ENCODE measurements around the gene ITGAD. TPM values are rescaled to one million over a fixed set of nuclear protein-coding genes. Genes with fewer than 3 reads are reported as not detected.

Gene ITGAD
- total and polyA plus RNA-seq, 2 of the 4 experiments (the other 2 are of a cell fraction) = not detected

DNA sequence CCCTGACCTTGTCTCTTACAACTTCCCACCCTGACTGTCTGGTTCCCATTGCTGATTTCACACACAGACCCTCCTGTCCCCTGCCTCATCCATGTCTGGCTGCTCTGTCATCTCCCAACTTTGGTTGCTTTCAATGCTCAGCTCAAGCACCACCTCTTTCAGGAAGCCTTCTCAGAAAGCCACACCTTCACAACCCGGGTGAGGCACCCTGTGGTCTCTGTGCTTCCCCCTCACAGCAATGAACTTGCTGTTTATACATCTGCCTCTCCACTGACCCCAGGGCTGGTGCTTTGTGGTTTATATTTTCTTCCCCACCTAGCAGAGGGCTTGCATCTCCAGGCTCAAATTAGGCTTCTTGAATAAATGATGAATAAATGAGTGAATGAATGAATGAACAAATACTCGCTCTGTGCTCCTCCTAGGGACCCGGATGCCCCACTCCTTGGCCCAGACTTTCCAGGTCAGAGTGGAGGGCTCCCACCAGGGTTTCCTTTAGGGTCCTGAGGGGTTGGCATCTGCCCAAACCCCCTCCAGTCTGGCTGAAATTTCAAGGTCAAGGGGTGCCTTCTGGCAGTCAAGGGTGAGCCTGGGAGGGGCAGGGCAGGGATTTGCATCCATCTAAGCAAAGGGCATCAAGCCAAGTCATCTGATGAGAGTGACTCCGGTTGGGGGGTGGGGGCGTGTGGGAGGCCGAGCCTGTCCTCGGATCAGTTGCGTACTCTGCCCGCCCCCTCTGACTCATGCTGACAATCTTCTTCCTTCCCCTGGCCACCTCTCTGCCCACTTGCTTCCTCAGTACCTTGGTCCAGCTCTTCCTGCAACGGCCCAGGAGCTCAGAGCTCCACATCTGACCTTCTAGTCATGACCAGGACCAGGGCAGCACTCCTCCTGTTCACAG is 38.5 kb upstream of the ITGAD start, which contains the start of gene ITGAX:
TSS of gene ITGAX (plus strand) at position 783 of the 898 bp plus-strand sequence. CDS start at position 862, 79 bp downstream.
- Histone ChIP-seq H3K4me2 (ENCODE audit: low read depth, low read length) (no peak within 1 kb of the TSS), H4K20me1 (ENCODE audit: insufficient read depth, low read length) (no peaks in the 10 kb centered on the region), H2BK20ac (ENCODE audit: low read depth, low read length) (no peak within 1 kb of the TSS), H4K5ac (ENCODE audit: low read depth, low read length) (no peak within 1 kb of the TSS), H3K4me3 (ENCODE audit: insufficient read depth, low read depth, low read length) (no peak within 1 kb of the TSS), H2AK9ac (replicated peaks; ENCODE audit: low read depth, low read length, poor library complexity) (no peak within 1 kb of the TSS), H3K18ac (ENCODE audit: low read depth, low read length) (no peak within 1 kb of the TSS), H2BK15ac (ENCODE audit: low read depth, low read length) (no peak within 1 kb of the TSS), H3K79me1 (ENCODE audit: low read depth in 1 of 2, low read length in 2 of 2) (no peaks in the 10 kb centered on the region), H3K9ac (ENCODE audit: low read depth, low read length) (no peak within 1 kb of the TSS), H2AK5ac (ENCODE audit: low read depth, low read length) (no peak within 1 kb of the TSS), H3K36me3 (ENCODE audit: control insufficient read depth, insufficient read depth, low read length) (no peaks in the 10 kb centered on the region), H3K23ac (ENCODE audit: low read depth, low read length) (no peak within 1 kb of the TSS), H2AFZ (replicated peaks; ENCODE audit: low read length, poor library complexity) (peak within 1 kb of the TSS; percentile 35), H3K9me3 (ENCODE audit: control insufficient read depth, insufficient read depth, low read length) (no peaks in the 10 kb centered on the region), H3K4me1 (ENCODE audit: control insufficient read depth, insufficient read depth, low read length) (no peaks in the 10 kb centered on the region), H3K4ac (ENCODE audit: low read depth, low read length) (no peak within 1 kb of the TSS), H3K9me1 (ENCODE audit: insufficient read depth, low read length) (no peaks in the 10 kb centered on the region), H2BK5ac (ENCODE audit: low read depth, low read length, poor library complexity, severe bottlenecking) (no peak within 1 kb of the TSS), H4K8ac (ENCODE audit: low read depth in 2 of 2, low read length in 2 of 2) (no peak within 1 kb of the TSS), H4K91ac (ENCODE audit: insufficient read depth, low read depth, low read length) (no peak within 1 kb of the TSS), H3K56ac (ENCODE audit: extremely low read depth, insufficient read depth, low read length) (no peak within 1 kb of the TSS), H3K14ac (replicated peaks; ENCODE audit: low read depth, low read length) (no peak within 1 kb of the TSS), H3K27me3 (ENCODE audit: control insufficient read depth, insufficient read depth, low read length) (no peaks in the 10 kb centered on the region), H3K27ac (ENCODE audit: insufficient read depth, low read length) (no peak within 1 kb of the TSS), H2BK120ac (ENCODE audit: low read depth, low read length) (no peak within 1 kb of the TSS)
- in situ Hi-C loops (cut with MboI; ENCODE audit: low sequenced_read_pairs) (no loop called here), intact Hi-C loops (cut with micrococcal nuclease) (no loop called here), dilution Hi-C loops (cut with HindIII; ENCODE audit: low sequenced_read_pairs, unreplicated experiment) (no loop called here)
- ChIA-PET POLR2A (ENCODE audit: unreplicated experiment) (no interaction called here), CTCF (no interaction called here)
- 40% methylated on average over 2 of the region's 10 CpGs; no CpG with 5 or more reads in 1 of the 2 experiments for WGBS, 2 experiments (ENCODE audit: extremely low coverage in 2 of 2, insufficient read length in 1 of 2)
- TF ChIP-seq MAZ (IDR thresholded peaks at IDR 0.05; ENCODE audit: borderline replicate concordance, low read depth, low read length) (no peak), CHD1 (IDR thresholded peaks at IDR 0.05; ENCODE audit: low read depth, low read length) (no peak), RAD21 (IDR thresholded peaks at IDR 0.05; ENCODE audit: low read length) (no peak), BHLHE40 (IDR thresholded peaks at IDR 0.05; ENCODE audit: low read depth, low read length) (no peak), MAFK (IDR thresholded peaks at IDR 0.05; ENCODE audit: low read depth, low read length) (no peak), NFE2L2 (IDR thresholded peaks at IDR 0.05; ENCODE audit: low read depth, low read length) (no peak), SMC3 (IDR thresholded peaks at IDR 0.05; ENCODE audit: low read depth, low read length) (no peak), CEBPB (IDR thresholded peaks at IDR 0.05; ENCODE audit: low read depth, low read length) (no peak), RCOR1 (IDR thresholded peaks at IDR 0.05; ENCODE audit: insufficient replicate concordance, low read length) (no peak), FOS (IDR thresholded peaks at IDR 0.05; ENCODE audit: low read depth, low read length) (no peak), RFX5 (IDR thresholded peaks at IDR 0.05; ENCODE audit: low read depth, low read length) (no peak)
- TF ChIP-seq, protein P1, sequence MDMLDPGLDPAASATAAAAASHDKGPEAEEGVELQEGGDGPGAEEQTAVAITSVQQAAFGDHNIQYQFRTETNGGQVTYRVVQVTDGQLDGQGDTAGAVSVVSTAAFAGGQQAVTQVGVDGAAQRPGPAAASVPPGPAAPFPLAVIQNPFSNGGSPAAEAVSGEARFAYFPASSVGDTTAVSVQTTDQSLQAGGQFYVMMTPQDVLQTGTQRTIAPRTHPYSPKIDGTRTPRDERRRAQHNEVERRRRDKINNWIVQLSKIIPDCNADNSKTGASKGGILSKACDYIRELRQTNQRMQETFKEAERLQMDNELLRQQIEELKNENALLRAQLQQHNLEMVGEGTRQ (IDR thresholded peaks at IDR 0.05; ENCODE audit: low read depth, low read length) = no peak
- BruUV-seq (replicated peaks) = no TSS peak
- ATAC-seq (ENCODE audit: low read depth) (peak; percentile 17; the same call in 1 of the 2 replicates), DNase-seq (peak; percentile 20)
